GM12873 (cell line): ENCODE data around the gene CILP.

Experiments used
- TF ChIP-seq, protein P1 (sequence below): IDR thresholded peaks from 2 replicates; pipeline ENCODE4 v1.5.1; 2012; ENCODE audit warnings: low read depth, mild to moderate bottlenecking, moderate library complexity, low read length, control low read depth; ENCODE audit not compliant: insufficient read depth; ENCODE audit errors: missing control alignments

The CILP gene

GRCh38 chr15:65201918-65202317 is 9.4 kb downstream of the CILP start:
- TF ChIP-seq, protein P1, sequence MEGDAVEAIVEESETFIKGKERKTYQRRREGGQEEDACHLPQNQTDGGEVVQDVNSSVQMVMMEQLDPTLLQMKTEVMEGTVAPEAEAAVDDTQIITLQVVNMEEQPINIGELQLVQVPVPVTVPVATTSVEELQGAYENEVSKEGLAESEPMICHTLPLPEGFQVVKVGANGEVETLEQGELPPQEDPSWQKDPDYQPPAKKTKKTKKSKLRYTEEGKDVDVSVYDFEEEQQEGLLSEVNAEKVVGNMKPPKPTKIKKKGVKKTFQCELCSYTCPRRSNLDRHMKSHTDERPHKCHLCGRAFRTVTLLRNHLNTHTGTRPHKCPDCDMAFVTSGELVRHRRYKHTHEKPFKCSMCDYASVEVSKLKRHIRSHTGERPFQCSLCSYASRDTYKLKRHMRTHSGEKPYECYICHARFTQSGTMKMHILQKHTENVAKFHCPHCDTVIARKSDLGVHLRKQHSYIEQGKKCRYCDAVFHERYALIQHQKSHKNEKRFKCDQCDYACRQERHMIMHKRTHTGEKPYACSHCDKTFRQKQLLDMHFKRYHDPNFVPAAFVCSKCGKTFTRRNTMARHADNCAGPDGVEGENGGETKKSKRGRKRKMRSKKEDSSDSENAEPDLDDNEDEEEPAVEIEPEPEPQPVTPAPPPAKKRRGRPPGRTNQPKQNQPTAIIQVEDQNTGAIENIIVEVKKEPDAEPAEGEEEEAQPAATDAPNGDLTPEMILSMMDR, result no peak

GRCh38 chr15:65198571-65198970 is 12.7 kb downstream of the CILP start:
- TF ChIP-seq, protein P1, result no peak

DNA sequence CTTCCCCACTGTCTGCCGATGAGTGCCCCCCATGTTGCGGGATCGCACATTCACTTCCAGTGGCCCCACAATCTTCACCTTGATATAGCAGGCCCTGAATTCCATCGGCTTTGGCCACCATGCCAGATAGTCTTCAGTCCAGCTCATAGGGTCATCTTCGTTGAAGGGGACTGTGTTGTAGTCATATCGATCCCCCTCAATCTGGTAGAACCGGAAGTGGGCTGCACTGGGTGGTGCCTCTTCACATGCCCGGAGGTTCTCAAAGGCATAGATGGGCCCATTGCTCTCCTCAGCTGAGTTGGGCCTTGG is 14.0 kb downstream of the CILP start:
- TF ChIP-seq, protein P1, result no peak

GRCh38 chr15:65196637-65197336 is 14.5 kb downstream of the CILP start:
- TF ChIP-seq, protein P1, result no peak

GRCh38 chr15:65195548-65195923 is 15.7 kb downstream of the CILP start:
- TF ChIP-seq, protein P1, result no peak

- TF ChIP-seq, protein P1, result no peak
These were observed 16.3 kb downstream of the CILP start for GRCh38 chr15:65194826-65195547.

- TF ChIP-seq, protein P1, result no peak
These were observed 19.3 kb downstream of the CILP start for GRCh38 chr15:65192016-65192415.
